HG03280 (cell line): ENCODE results near the gene SRPK2.

ENCODE experiments used
- ATAC-seq: cut with Tn5 transposase; IDR thresholded peaks from one replicate; pipeline ENCODE4 v1.9.1; 2021; ENCODE audit warnings: mild to moderate bottlenecking, moderate library complexity; ENCODE audit not compliant: unreplicated experiment

Gene SRPK2

GRCh38 chr7:105229641-105230040 lies 159.1 kb downstream of the SRPK2 start:
- ATAC-seq, result no peak

GRCh38 chr7:105228555-105228954 lies 160.2 kb downstream of the SRPK2 start:
- no peak for ATAC-seq

- no peak for ATAC-seq
These were observed 161.3 kb downstream of the SRPK2 start for GRCh38 chr7:105227391-105227790.

GRCh38 chr7:105224884-105225651 lies 163.7 kb downstream of the SRPK2 start:
- ATAC-seq, result no peak

GRCh38 chr7:105222953-105223352 lies 165.8 kb downstream of the SRPK2 start:
- ATAC-seq, result no peak

- no peak for ATAC-seq
These were observed 169.0 kb downstream of the SRPK2 start for GRCh38 chr7:105219771-105220160.

- no peak for ATAC-seq
These were observed 169.6 kb downstream of the SRPK2 start for GRCh38 chr7:105218939-105219770.

GRCh38 chr7:105218215-105218614 lies 170.5 kb downstream of the SRPK2 start:
- ATAC-seq, result no peak

- no peak for ATAC-seq
These were observed 171.9 kb downstream of the SRPK2 start for GRCh38 chr7:105216786-105217185.

- no peak for ATAC-seq
These were observed 172.9 kb downstream of the SRPK2 start for GRCh38 chr7:105215821-105216220.

GRCh38 chr7:105215182-105215581 lies 173.5 kb downstream of the SRPK2 start:
- ATAC-seq, result no peak

GRCh38 chr7:105213611-105214010 lies 175.1 kb downstream of the SRPK2 start:
- no peak for ATAC-seq

GRCh38 chr7:105212212-105212611 lies 176.5 kb downstream of the SRPK2 start:
- no peak for ATAC-seq

GRCh38 chr7:105210721-105211205 lies 178.0 kb downstream of the SRPK2 start:
- peak; percentile 85 for ATAC-seq

- no peak for ATAC-seq
These were observed 178.9 kb downstream of the SRPK2 start for GRCh38 chr7:105209870-105210269.

- no peak for ATAC-seq
These were observed 179.3 kb downstream of the SRPK2 start for GRCh38 chr7:105209433-105209832.

GRCh38 chr7:105206985-105207384 lies 181.7 kb downstream of the SRPK2 start:
- ATAC-seq, result no peak

- no peak for ATAC-seq
These were observed 183.0 kb downstream of the SRPK2 start for GRCh38 chr7:105205592-105206237.

GRCh38 chr7:105204953-105205352 lies 183.8 kb downstream of the SRPK2 start:
- ATAC-seq, result no peak

GRCh38 chr7:105204520-105204919 lies 184.2 kb downstream of the SRPK2 start:
- no peak for ATAC-seq

GRCh38 chr7:105202616-105203015 lies 186.1 kb downstream of the SRPK2 start:
- no peak for ATAC-seq
